Calu3 (cell line): ENCODE data around the gene FZD4. TPM values are rescaled to one million over a fixed set of nuclear protein-coding genes. Genes with fewer than 3 reads are reported as not detected.
"Not testable (repeated sequence)": the region's sequence is repeated elsewhere in the genome, so short reads cannot be mapped to it uniquely, and the experiment has no call there.

Experiments
- BruUV-seq: library from RNA; stranded (reverse); fragments of 400-500 nt; replicated peaks from 2 replicates; lab custom pipeline; 2021; lab: Mats Ljungman, UMichigan
- CTCF ChIA-PET: fragments of 300-600 bp; sonication (Branson Sonifier 250); formaldehyde crosslinking; loops from one replicate; lab custom pipeline; 2022; ENCODE audit warnings: antibody characterized with exemption; lab: Charles Lee
- DNase-seq: peaks from one replicate; pipeline ENCODE4 v3.0.0; 2022
- H3K27ac Mint-ChIP-seq: one replicate; pipeline ENCODE4 v1.8.0; 2022; ENCODE audit warnings: mixed read lengths; ENCODE audit not compliant: unreplicated experiment
- H3K27me3 Mint-ChIP-seq: one replicate; pipeline ENCODE4 v1.8.0; 2022; ENCODE audit warnings: mixed read lengths; ENCODE audit not compliant: unreplicated experiment
- H3K36me3 Mint-ChIP-seq: one replicate; pipeline ENCODE4 v1.8.0; 2022; ENCODE audit warnings: mild to moderate bottlenecking, moderate library complexity, mixed read lengths; ENCODE audit not compliant: insufficient read depth, unreplicated experiment
- H3K4me1 Mint-ChIP-seq: one replicate; pipeline ENCODE4 v1.8.0; 2022; ENCODE audit warnings: mild to moderate bottlenecking, low read depth, mixed read lengths; ENCODE audit not compliant: unreplicated experiment
- H3K4me3 Mint-ChIP-seq: one replicate; pipeline ENCODE4 v1.8.0; 2022; ENCODE audit warnings: mild to moderate bottlenecking, low read depth, moderate library complexity, mixed read lengths; ENCODE audit not compliant: unreplicated experiment
- H3K9me3 Mint-ChIP-seq: one replicate; pipeline ENCODE4 v1.8.0; 2022; ENCODE audit warnings: low read depth, mixed read lengths; ENCODE audit not compliant: unreplicated experiment
- CTCF ChIP-seq: fragments of 200-600 bp; IDR thresholded peaks from one replicate; pipeline ENCODE4 v1.8.0; 2022; ENCODE audit warnings: antibody characterized with exemption; ENCODE audit not compliant: unreplicated experiment
- intact Hi-C: fragments of 100-400 bp; cut with micrococcal nuclease; formaldehyde crosslinking; loops from one replicate; pipeline ENCODE4 v1.10.0; 2022; ENCODE audit not compliant: unreplicated experiment
- total RNA-seq: library from RNA; stranded (reverse); gene quantifications from 2 replicates; pipeline ENCODE4 v1.2.3, GENCODE V29; 2022

FZD4 gene
- total RNA-seq, 1 experiment from 2014 or later: 2.5 TPM

- Mint-ChIP-seq H3K36me3 (no peaks in the 10 kb centered on the region), H3K9me3 (no peaks in the 10 kb centered on the region), H3K27me3 (no peaks in the 10 kb centered on the region), H3K4me3 (no peak overlapping the region), H3K27ac (no peak overlapping the region), H3K4me1 (peaks cover 16% of the 10 kb centered on the region)
- no TSS peak for BruUV-seq
- DNase-seq: no peak
- CTCF ChIA-PET: no interaction called here
- intact Hi-C loops: loop anchor here (10.0 kb wide), 1 partner anchor 95 kb away; no protein-coding TSS in a partner anchor
- no peak for TF ChIP-seq CTCF
These were observed 44.2 kb upstream of the FZD4 start for GRCh38 chr11:86999388-86999787.

GRCh38 chr11:86996953-86997570 lies 41.9 kb upstream of the FZD4 start:
- H3K4me1 Mint-ChIP-seq: peaks cover 16% of the 10 kb centered on the region
- DNase-seq: no peak
- H3K27ac Mint-ChIP-seq: no peak overlapping the region
- no peak for TF ChIP-seq CTCF
- CTCF ChIA-PET: no interaction called here
- no peaks in the 10 kb centered on the region for H3K27me3 Mint-ChIP-seq
- no peaks in the 10 kb centered on the region for H3K9me3 Mint-ChIP-seq
- no peak overlapping the region for H3K4me3 Mint-ChIP-seq
- H3K36me3 Mint-ChIP-seq: no peaks in the 10 kb centered on the region
- intact Hi-C loops: loop anchor here (10.0 kb wide), 1 partner anchor 98 kb away; no protein-coding TSS in a partner anchor
- no TSS peak for BruUV-seq

GRCh38 chr11:86993031-86993430 lies 37.8 kb upstream of the FZD4 start:
- H3K4me3 Mint-ChIP-seq: no peak overlapping the region
- CTCF ChIA-PET: no interaction called here
- H3K9me3 Mint-ChIP-seq: no peaks in the 10 kb centered on the region
- H3K4me1 Mint-ChIP-seq: no peaks in the 10 kb centered on the region
- no peak for DNase-seq
- intact Hi-C loops: loop anchor here (5.0 to 10.0 kb wide), 2 partner anchors 102 to 299 kb away; no protein-coding TSS in a partner anchor
- no TSS peak for BruUV-seq
- H3K27ac Mint-ChIP-seq: no peak overlapping the region
- H3K36me3 Mint-ChIP-seq: no peaks in the 10 kb centered on the region
- H3K27me3 Mint-ChIP-seq: no peaks in the 10 kb centered on the region
- no peak for TF ChIP-seq CTCF

GRCh38 chr11:86992340-86992739 lies 37.1 kb upstream of the FZD4 start:
- BruUV-seq, H3K4me1 Mint-ChIP-seq, H3K4me3 Mint-ChIP-seq, H3K27ac Mint-ChIP-seq, H3K9me3 Mint-ChIP-seq, DNase-seq, CTCF ChIA-PET, H3K27me3 Mint-ChIP-seq, H3K36me3 Mint-ChIP-seq: not testable (repeated sequence)
- intact Hi-C loops: loop anchor here (5.0 to 10.0 kb wide), 2 partner anchors 102 to 300 kb away; no protein-coding TSS in a partner anchor

DNA sequence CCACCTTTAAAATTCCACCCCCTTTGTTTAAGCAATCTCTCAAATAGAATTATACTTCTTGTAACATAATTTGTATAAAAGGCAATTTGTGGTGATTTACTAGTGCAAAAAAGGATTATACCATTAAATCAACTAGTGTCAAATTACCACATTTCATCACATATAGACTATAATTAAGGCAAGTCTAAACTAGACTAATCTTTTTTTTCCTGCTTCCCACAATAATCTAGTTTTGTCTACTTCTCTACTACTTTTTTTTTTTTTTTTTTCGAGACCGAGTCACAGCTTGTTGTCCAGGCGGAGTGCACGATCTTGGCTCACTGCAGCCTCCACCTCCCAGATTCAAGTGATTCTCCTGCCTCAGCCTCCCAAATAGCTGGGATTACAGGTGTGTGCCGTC lies 36.1 kb upstream of the FZD4 start:
- no peak for TF ChIP-seq CTCF
- no peak for DNase-seq
- no peaks in the 10 kb centered on the region for H3K9me3 Mint-ChIP-seq
- no peaks in the 10 kb centered on the region for H3K36me3 Mint-ChIP-seq
- intact Hi-C loops: loop anchor here (5.0 to 10.0 kb wide), 2 partner anchors 103 to 301 kb away; no protein-coding TSS in a partner anchor
- no peaks in the 10 kb centered on the region for H3K4me1 Mint-ChIP-seq
- H3K27me3 Mint-ChIP-seq: no peaks in the 10 kb centered on the region
- CTCF ChIA-PET: no interaction called here
- no peak overlapping the region for H3K4me3 Mint-ChIP-seq
- no peak overlapping the region for H3K27ac Mint-ChIP-seq
- no TSS peak for BruUV-seq
